ENCODE results near the gene GAL3ST3. TPM values are rescaled to one million over a fixed set of nuclear protein-coding genes. Genes with fewer than 3 reads are reported as not detected.

GAL3ST3 gene
- total and polyA plus RNA-seq, 10 of the 15 experiments (the other 5 are each of a cell fraction or from before 2014, with no cell fraction given): 0.06 to 0.12 TPM; not detected in 8

DNA sequence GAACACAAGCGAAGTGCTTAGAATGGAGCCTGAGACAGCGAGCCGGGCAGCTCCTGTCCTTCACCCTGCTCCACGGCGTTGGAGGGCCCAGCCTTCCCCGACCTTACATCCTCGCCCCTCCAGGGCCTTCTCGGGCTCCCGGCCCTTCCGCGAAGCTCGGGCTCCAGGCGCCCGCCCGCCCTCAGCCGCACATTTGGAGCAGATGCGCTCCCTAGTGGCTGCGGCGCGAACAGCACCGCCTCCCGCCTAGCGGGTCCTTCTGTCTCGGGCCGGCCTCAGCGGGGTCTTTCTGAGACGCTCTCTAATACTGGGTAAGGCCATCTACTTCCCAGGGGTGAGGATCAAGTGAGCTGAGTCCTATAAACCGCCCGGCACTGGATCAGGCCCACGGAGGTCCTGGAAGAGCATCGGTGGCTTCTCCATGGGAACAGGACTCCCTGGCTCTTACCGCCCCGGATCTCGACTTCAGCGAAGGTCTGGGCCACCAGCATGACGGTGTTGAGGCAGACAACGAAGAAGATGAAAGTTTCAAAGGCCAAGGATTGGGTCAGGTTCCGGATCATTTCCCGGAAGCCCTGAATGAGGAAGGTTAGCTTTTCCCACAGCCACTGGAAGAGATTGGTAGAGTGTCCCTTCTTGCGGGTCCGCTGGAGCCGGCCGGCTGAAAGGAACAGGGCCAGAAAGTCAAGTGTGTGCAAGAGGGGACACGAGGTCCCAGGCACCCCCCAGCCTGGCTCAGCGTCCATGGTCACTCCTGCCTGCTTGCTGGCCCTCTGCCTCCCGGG, 26.4 kb downstream of the GAL3ST3 start:
- H3K27ac ChIP-seq (ENCODE audit: control insufficient read depth, insufficient read depth): no peak overlapping the region
- FAIRE-seq (no peak), DNase-seq (ENCODE audit: low read depth, low spot score) (no peak), ATAC-seq (peak; percentile 95)
- intact Hi-C loops (cut with micrococcal nuclease; ENCODE audit: unreplicated experiment): no loop called here
- H3K4me3 ChIP-seq: no peak overlapping the region
- ChIA-PET SMC1A (ENCODE audit: uncharacterized antibody, unreplicated experiment) (interaction anchor here (0.6 to 1.9 kb wide), 11 partner anchors 22 to 347 kb away, joined by 3 to 10 read pairs (median 3); no protein-coding TSS in a partner anchor), CTCF (interaction anchor here (0.5 to 2.8 kb wide), 45 partner anchors 8 to 484 kb away, joined by 3 to 31 read pairs (median 4); partner anchors contain the start of genes BANF1, CCDC85B, CST6 and EIF1AD), RAD21 (ENCODE audit: unreplicated experiment) (interaction anchor here (0.6 to 1.5 kb wide), 7 partner anchors 22 to 190 kb away, joined by 3 to 6 read pairs (median 4); partner anchors contain the start of genes CCDC85B and FIBP), POLR2A (interaction anchor here (0.6 to 1.0 kb wide), 3 partner anchors 29 to 513 kb away, joined by 3 to 6 read pairs (median 4); partner anchors contain the start of gene CCDC85B)
- TF ChIP-seq SMC3 (IDR thresholded peaks at IDR 0.05; ENCODE audit: borderline replicate concordance, low read length) (peak; percentile 54; the same call in 1 of the 2 replicates), LARP7 (IDR thresholded peaks at IDR 0.05) (peak; percentile 44; the same call in 1 of the 2 replicates), RAD21 (IDR thresholded peaks at IDR 0.05; ENCODE audit: insufficient read depth, low read depth, low read length) (peak; percentile 60), IKZF1 (conservative IDR thresholded peaks at IDR 0.05) (0 out of 2 replicates have a peak, but pooled peaks have one; percentile 26), MYB (IDR thresholded peaks at IDR 0.05; ENCODE audit: borderline replicate concordance, low read depth, low read length) (no peak), SPI1 (IDR thresholded peaks at IDR 0.05; ENCODE audit: borderline replicate concordance, insufficient read depth, low read depth, low read length) (no peak), RUNX3 (IDR thresholded peaks at IDR 0.05; ENCODE audit: low read length) (0 out of 2 replicates have a peak, but pooled peaks have one; percentile 21), YY1 (IDR thresholded peaks at IDR 0.05; ENCODE audit: low read depth, low read length) (peak; percentile 59; the same call in 1 of the 2 replicates), BHLHE40 (IDR thresholded peaks at IDR 0.05; ENCODE audit: borderline replicate concordance in 1 of 2, low read depth in 2 of 2, low read length in 1 of 2) (peak in 1 of 2 experiments; percentile 23; a peak in 1 of 4 replicates)
- TF ChIP-seq, protein P1, sequence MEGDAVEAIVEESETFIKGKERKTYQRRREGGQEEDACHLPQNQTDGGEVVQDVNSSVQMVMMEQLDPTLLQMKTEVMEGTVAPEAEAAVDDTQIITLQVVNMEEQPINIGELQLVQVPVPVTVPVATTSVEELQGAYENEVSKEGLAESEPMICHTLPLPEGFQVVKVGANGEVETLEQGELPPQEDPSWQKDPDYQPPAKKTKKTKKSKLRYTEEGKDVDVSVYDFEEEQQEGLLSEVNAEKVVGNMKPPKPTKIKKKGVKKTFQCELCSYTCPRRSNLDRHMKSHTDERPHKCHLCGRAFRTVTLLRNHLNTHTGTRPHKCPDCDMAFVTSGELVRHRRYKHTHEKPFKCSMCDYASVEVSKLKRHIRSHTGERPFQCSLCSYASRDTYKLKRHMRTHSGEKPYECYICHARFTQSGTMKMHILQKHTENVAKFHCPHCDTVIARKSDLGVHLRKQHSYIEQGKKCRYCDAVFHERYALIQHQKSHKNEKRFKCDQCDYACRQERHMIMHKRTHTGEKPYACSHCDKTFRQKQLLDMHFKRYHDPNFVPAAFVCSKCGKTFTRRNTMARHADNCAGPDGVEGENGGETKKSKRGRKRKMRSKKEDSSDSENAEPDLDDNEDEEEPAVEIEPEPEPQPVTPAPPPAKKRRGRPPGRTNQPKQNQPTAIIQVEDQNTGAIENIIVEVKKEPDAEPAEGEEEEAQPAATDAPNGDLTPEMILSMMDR (IDR thresholded peaks at IDR 0.05 in 2 of 3, conservative IDR thresholded peaks at IDR 0.05 in 1 of 3; ENCODE audit: control insufficient read depth in 2 of 3, extremely low read depth in 1 of 3, insufficient read depth in 1 of 3, low read depth in 3 of 3, low read length in 3 of 3): peak; percentile 84 to 97 (median 91)
- H4K20me1 ChIP-seq (ENCODE audit: control insufficient read depth, insufficient read depth): no peaks in the 10 kb centered on the region
- H3K36me3 ChIP-seq (ENCODE audit: control insufficient read depth in 2 of 2, insufficient read depth in 2 of 2, low read length in 1 of 2): no peaks in the 10 kb centered on the region
- H3K79me2 ChIP-seq (ENCODE audit: control insufficient read depth, insufficient read depth, low read length): no peaks in the 10 kb centered on the region
- in situ Hi-C loops (cut with MboI): no loop called here
- no peaks in the 10 kb centered on the region for H3K9me3 ChIP-seq (replicated peaks; ENCODE audit: control insufficient read depth, insufficient read depth, low read length)
- H3K9ac ChIP-seq (ENCODE audit: control insufficient read depth, insufficient read depth, low read length): no peak overlapping the region
- H3K4me1 ChIP-seq (ENCODE audit: control insufficient read depth, insufficient read depth, low read length): no peaks in the 10 kb centered on the region
- H3K4me2 ChIP-seq (ENCODE audit: control insufficient read depth, insufficient read depth): no peak overlapping the region
- H3K27me3 ChIP-seq (replicated peaks in 1 of 2; ENCODE audit: control insufficient read depth in 2 of 2, insufficient read depth in 2 of 2, low read length in 1 of 2): 0 out of 4 replicates have a peak, but pooled peaks cover 0 to 3% of the 10 kb centered on the region in 2 experiments
- H2AFZ ChIP-seq (ENCODE audit: control insufficient read depth, low read depth, low read length): peak overlapping the region; percentile 13; the same call in 1 of the 2 replicates
- WGBS (ENCODE audit: insufficient coverage, insufficient replicate concordance, low lambda C conversion rate, missing lambda C conversion rate): 22% methylated on average over 46 of the region's 46 CpGs
- BruUV-seq (replicated peaks): no TSS peak
